Ovary (tissue), 3 donors: ENCODE measurements around the gene ERBB2.

Experiments used
- EP300 ChIP-seq: sonication (generic); formaldehyde crosslinking; IDR thresholded peaks from one replicate; pipeline ENCODE4 v1.6.1; 2017; ENCODE audit warnings: antibody characterized with exemption
- POLR2A ChIP-seq: fragments of 450-650 bp; IDR thresholded peaks from one replicate; pipeline ENCODE4 v1.6.1; 2017; ENCODE audit warnings: antibody characterized with exemption, mild to moderate bottlenecking, moderate library complexity
- TF ChIP-seq, protein P1 (sequence below), 3 donors: fragments of 450-650 bp in 2 of 3; fragments of 200-600 bp in 1 of 3; IDR thresholded peaks; one replicate each; pipeline versions ENCODE4 v1.5.1 to v1.8.0; 2016 to 2022; ENCODE audit warnings: antibody characterized with exemption in 3 of 3, mild to moderate bottlenecking in 1 of 3
- donor health status: DM: no; HTN: no; CAD: no.

- TF ChIP-seq, protein P1, sequence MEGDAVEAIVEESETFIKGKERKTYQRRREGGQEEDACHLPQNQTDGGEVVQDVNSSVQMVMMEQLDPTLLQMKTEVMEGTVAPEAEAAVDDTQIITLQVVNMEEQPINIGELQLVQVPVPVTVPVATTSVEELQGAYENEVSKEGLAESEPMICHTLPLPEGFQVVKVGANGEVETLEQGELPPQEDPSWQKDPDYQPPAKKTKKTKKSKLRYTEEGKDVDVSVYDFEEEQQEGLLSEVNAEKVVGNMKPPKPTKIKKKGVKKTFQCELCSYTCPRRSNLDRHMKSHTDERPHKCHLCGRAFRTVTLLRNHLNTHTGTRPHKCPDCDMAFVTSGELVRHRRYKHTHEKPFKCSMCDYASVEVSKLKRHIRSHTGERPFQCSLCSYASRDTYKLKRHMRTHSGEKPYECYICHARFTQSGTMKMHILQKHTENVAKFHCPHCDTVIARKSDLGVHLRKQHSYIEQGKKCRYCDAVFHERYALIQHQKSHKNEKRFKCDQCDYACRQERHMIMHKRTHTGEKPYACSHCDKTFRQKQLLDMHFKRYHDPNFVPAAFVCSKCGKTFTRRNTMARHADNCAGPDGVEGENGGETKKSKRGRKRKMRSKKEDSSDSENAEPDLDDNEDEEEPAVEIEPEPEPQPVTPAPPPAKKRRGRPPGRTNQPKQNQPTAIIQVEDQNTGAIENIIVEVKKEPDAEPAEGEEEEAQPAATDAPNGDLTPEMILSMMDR (IDR thresholded peaks at IDR 0.05) = no peak
- TF ChIP-seq POLR2A (no peak), EP300 (no peak)
Measured at GRCh38 chr17:39679521-39680192, 20.2 kb upstream of the ERBB2 start.
